GM23338 (cell line): Measurements from ENCODE around the gene UBN2.

Experiments
- CTCF ChIP-seq, 2 experiments: fragments of 200-600 bp in 1 of 2; sonication (generic) in 1 of 2; conservative IDR thresholded peaks; 2 replicates each; pipeline versions ENCODE4 v1.5.1 to v1.6.1; 2016 to 2017; ENCODE audit warnings: antibody characterized with exemption in 2 of 2, low read depth in 2 of 2, mild to moderate bottlenecking in 2 of 2, moderate library complexity in 1 of 2
- EZH2 ChIP-seq: fragments of 200-600 bp; sonication (generic); IDR thresholded peaks from one replicate; pipeline ENCODE4 v1.8.0; 2017; ENCODE audit warnings: antibody characterized with exemption, mild to moderate bottlenecking, low read depth; ENCODE audit not compliant: unreplicated experiment
- EZH2phosphoT487 ChIP-seq: fragments of 200-600 bp; sonication (generic); IDR thresholded peaks from one replicate; pipeline ENCODE4 v1.8.1; 2018; ENCODE audit warnings: antibody characterized with exemption; ENCODE audit not compliant: unreplicated experiment
- STAT1 ChIP-seq: IDR thresholded peaks from one replicate; pipeline ENCODE4 v1.6.1; 2016; ENCODE audit warnings: antibody characterized with exemption; ENCODE audit not compliant: unreplicated experiment

GRCh38 chr7:139241258-139241657 is 10.2 kb downstream of the UBN2 start:
- TF ChIP-seq CTCF (conservative IDR thresholded peaks at IDR 0.05; ENCODE audit: low read depth in 2 of 2) (no peak), STAT1 (no peak), EZH2phosphoT487 (no peak), EZH2 (no peak)
